ENCODE data around the gene RAD51B.

The RAD51B gene

DNA sequence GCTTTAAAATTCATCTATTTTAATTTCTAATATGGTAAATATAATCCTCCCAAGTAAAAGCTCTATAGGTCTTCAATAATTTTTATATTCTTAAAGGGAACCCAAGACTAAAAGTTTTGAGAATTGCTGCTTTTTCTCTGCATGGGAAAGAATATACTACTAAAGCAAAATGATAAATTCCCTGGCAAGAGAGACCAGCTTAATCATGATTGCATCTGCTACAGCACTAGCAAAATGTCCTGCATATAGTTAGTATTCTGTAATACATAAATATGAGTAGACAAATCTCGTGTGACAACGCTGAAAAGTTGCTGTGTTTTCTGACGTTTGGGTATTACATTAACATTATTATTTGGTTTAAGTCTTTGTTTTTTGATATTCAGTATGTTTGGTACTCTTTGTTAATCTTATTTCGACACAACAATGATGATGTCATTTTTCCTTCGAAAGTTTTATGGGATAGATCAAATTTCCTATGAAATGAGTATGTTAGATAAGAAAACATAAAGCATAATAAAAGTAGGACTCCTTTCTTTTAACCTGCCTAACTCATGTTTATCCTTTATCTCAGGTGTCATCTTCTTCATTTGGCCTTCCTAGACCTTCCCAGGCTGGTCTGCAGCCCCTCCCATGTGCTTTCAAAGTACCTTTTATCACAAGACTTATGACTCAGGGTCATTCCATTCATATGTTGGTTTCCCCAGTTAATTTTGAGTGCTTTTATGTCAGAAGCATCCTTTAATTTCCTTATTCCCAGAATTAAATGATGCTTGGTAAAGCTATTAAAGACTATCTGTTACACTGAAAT is 321.9 kb downstream of the RAD51B start:
- DNase-seq (ENCODE audit: low read depth in 1 of 2, low spot score in 1 of 2): no peak
- no peaks in the 10 kb centered on the region for H3K27me3 ChIP-seq (ENCODE audit: insufficient read depth, poor library complexity, severe bottlenecking)
- no peak overlapping the region for H3K4me3 ChIP-seq (replicated peaks; ENCODE audit: insufficient read depth, low read length)
- H3K27ac ChIP-seq (replicated peaks): no peak overlapping the region
- no peak for TF ChIP-seq POLR2AphosphoS5 (IDR thresholded peaks at IDR 0.05; ENCODE audit: low read depth)
- no peak for TF ChIP-seq GABPA (IDR thresholded peaks at IDR 0.05; ENCODE audit: low read depth)
- TF ChIP-seq, protein P1, sequence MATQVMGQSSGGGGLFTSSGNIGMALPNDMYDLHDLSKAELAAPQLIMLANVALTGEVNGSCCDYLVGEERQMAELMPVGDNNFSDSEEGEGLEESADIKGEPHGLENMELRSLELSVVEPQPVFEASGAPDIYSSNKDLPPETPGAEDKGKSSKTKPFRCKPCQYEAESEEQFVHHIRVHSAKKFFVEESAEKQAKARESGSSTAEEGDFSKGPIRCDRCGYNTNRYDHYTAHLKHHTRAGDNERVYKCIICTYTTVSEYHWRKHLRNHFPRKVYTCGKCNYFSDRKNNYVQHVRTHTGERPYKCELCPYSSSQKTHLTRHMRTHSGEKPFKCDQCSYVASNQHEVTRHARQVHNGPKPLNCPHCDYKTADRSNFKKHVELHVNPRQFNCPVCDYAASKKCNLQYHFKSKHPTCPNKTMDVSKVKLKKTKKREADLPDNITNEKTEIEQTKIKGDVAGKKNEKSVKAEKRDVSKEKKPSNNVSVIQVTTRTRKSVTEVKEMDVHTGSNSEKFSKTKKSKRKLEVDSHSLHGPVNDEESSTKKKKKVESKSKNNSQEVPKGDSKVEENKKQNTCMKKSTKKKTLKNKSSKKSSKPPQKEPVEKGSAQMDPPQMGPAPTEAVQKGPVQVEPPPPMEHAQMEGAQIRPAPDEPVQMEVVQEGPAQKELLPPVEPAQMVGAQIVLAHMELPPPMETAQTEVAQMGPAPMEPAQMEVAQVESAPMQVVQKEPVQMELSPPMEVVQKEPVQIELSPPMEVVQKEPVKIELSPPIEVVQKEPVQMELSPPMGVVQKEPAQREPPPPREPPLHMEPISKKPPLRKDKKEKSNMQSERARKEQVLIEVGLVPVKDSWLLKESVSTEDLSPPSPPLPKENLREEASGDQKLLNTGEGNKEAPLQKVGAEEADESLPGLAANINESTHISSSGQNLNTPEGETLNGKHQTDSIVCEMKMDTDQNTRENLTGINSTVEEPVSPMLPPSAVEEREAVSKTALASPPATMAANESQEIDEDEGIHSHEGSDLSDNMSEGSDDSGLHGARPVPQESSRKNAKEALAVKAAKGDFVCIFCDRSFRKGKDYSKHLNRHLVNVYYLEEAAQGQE (IDR thresholded peaks at IDR 0.05; ENCODE audit: insufficient replicate concordance, low read depth): no peak
- TF ChIP-seq, protein P2, sequence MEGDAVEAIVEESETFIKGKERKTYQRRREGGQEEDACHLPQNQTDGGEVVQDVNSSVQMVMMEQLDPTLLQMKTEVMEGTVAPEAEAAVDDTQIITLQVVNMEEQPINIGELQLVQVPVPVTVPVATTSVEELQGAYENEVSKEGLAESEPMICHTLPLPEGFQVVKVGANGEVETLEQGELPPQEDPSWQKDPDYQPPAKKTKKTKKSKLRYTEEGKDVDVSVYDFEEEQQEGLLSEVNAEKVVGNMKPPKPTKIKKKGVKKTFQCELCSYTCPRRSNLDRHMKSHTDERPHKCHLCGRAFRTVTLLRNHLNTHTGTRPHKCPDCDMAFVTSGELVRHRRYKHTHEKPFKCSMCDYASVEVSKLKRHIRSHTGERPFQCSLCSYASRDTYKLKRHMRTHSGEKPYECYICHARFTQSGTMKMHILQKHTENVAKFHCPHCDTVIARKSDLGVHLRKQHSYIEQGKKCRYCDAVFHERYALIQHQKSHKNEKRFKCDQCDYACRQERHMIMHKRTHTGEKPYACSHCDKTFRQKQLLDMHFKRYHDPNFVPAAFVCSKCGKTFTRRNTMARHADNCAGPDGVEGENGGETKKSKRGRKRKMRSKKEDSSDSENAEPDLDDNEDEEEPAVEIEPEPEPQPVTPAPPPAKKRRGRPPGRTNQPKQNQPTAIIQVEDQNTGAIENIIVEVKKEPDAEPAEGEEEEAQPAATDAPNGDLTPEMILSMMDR (IDR thresholded peaks at IDR 0.05; ENCODE audit: insufficient read depth, low read length): no peak
- TF ChIP-seq SPI1 (IDR thresholded peaks at IDR 0.05; ENCODE audit: borderline replicate concordance, low read depth): no peak

DNA sequence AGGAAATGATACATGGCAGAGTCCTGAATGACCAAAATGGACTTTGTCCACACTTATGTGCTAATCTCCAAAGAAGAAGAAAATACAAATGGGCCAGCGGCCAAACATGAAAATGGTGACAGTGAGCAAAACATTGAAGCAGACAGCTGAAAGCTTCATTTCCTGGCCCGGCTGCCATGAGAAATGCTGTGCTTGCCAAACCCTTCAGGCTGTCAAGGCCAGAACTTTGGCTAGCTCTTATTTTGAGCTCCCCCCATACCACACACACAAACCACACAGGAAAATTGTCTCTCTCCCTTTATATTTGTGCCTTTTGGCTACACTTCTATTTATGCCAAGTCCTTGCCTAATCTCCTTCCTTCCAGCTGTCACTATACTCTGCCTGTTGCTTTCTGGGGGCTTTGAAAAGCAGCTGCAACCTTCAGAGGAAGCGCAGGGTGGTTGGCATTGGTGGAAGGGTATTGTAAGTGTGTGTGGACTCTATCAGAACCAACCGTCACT is 323.8 kb downstream of the RAD51B start:
- Histone ChIP-seq H3K27me3 (ENCODE audit: insufficient read depth, poor library complexity, severe bottlenecking) (no peaks in the 10 kb centered on the region), H3K4me3 (replicated peaks; ENCODE audit: insufficient read depth, low read length) (no peak overlapping the region), H3K27ac (replicated peaks) (no peak overlapping the region)
- TF ChIP-seq, protein P1 (IDR thresholded peaks at IDR 0.05; ENCODE audit: insufficient replicate concordance, low read depth): no peak
- TF ChIP-seq GABPA (IDR thresholded peaks at IDR 0.05; ENCODE audit: low read depth) (no peak), POLR2AphosphoS5 (IDR thresholded peaks at IDR 0.05; ENCODE audit: low read depth) (no peak), SPI1 (IDR thresholded peaks at IDR 0.05; ENCODE audit: borderline replicate concordance, low read depth) (no peak)
- TF ChIP-seq, protein P2 (IDR thresholded peaks at IDR 0.05; ENCODE audit: insufficient read depth, low read length): no peak
- no peak for DNase-seq (ENCODE audit: low read depth in 1 of 2, low spot score in 1 of 2)

- Histone ChIP-seq H3K27ac (replicated peaks) (no peak overlapping the region), H3K4me3 (replicated peaks; ENCODE audit: insufficient read depth, low read length) (no peak overlapping the region), H3K27me3 (ENCODE audit: insufficient read depth, poor library complexity, severe bottlenecking) (no peaks in the 10 kb centered on the region)
- TF ChIP-seq SPI1 (IDR thresholded peaks at IDR 0.05; ENCODE audit: borderline replicate concordance, low read depth): no peak
- TF ChIP-seq, protein P1 (IDR thresholded peaks at IDR 0.05; ENCODE audit: insufficient replicate concordance, low read depth): no peak
- DNase-seq (ENCODE audit: low read depth in 1 of 2, low spot score in 1 of 2): no peak
Measured at GRCh38 chr14:68144051-68144681, 324.6 kb downstream of the RAD51B start.

All from HL-60 (cell line).